GM10266 (cell line): ENCODE measurements around the gene STRIP2.

Experiments used
- DNase-seq: peaks from one replicate; pipeline ENCODE4 v3.0.0; 2012; ENCODE audit errors: extremely low spot score
- TF ChIP-seq, protein P1 (sequence below): IDR thresholded peaks from 2 replicates; pipeline ENCODE4 v1.5.1; 2012; ENCODE audit warnings: mild to moderate bottlenecking, low read depth; ENCODE audit not compliant: control insufficient read depth, insufficient read depth; ENCODE audit errors: missing control alignments

STRIP2 gene

DNA sequence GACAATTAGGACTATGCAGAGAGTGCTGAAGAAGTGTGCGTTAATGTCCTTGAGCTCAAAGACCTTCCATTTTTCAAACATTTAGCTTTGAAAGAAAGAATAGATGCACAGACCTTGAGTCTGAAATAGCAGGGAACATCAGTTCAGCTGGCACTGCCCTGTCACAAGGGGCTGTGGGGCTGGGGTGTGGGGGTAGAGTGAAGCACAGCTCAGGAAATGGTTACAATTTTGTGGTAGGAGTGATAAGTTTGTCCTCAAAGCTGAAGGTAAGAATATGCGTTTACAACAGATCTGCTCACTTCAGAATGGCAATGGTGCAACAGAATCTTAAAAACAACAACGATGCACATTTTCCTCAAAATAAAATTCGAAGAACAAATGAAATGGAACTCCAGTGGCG is 101.7 kb downstream of the STRIP2 start:
- no peak for DNase-seq
- TF ChIP-seq, protein P1, sequence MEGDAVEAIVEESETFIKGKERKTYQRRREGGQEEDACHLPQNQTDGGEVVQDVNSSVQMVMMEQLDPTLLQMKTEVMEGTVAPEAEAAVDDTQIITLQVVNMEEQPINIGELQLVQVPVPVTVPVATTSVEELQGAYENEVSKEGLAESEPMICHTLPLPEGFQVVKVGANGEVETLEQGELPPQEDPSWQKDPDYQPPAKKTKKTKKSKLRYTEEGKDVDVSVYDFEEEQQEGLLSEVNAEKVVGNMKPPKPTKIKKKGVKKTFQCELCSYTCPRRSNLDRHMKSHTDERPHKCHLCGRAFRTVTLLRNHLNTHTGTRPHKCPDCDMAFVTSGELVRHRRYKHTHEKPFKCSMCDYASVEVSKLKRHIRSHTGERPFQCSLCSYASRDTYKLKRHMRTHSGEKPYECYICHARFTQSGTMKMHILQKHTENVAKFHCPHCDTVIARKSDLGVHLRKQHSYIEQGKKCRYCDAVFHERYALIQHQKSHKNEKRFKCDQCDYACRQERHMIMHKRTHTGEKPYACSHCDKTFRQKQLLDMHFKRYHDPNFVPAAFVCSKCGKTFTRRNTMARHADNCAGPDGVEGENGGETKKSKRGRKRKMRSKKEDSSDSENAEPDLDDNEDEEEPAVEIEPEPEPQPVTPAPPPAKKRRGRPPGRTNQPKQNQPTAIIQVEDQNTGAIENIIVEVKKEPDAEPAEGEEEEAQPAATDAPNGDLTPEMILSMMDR: no peak

DNA sequence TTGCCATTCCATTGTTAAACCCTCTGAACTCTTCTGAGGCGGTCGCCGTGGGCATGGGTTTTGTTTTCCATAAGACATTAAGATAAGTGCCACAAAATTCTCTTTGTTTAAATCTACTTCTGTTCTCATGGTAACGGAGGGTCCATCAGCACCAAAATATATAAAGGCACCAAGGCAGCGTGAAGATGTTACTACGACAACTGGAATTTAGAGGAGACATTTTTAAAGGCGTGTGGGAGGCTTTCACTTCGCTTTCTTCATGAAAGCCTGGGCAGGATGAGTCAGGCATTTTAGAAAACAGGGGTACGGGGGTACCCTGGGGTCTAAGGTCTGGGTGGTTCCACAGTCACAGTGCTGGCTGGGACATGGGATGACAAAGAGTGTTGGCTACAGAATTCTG is 102.1 kb downstream of the STRIP2 start:
- DNase-seq: no peak
- TF ChIP-seq, protein P1: no peak
